Heart left ventricle (tissue), 16 donors: Measurements from ENCODE around the gene PCCA. TPM values are rescaled to one million over a fixed set of nuclear protein-coding genes. Genes with fewer than 3 reads are reported as not detected.

ENCODE experiments used
- ATAC-seq, 4 donors: fragments of 200-7000 bp; cut with Tn5 transposase; one replicate each; pipeline ENCODE4 v1.9.1; 2020 to 2022; ENCODE audit warnings: moderate library complexity in 4 of 4, mild to moderate bottlenecking in 3 of 4, moderate number of reproducible peaks in 1 of 4
- DNase-seq, 5 donors: peaks; one replicate each; pipeline ENCODE4 v3.0.0-alpha.2; 2020
- H3K27ac ChIP-seq, 12 donors: fragments of 200-600 bp; sonication (generic) in 4 of 12; one replicate each; pipeline versions ENCODE4 v1.5.0 to v1.8.0; 2016 to 2022; ENCODE audit warnings: mild to moderate bottlenecking in 2 of 12
- H3K27me3 ChIP-seq, 9 donors: fragments of 200-600 bp; sonication (generic) in 2 of 9; one replicate each; pipeline versions ENCODE4 v1.5.1 to v1.8.0; 2016 to 2022; ENCODE audit warnings: mild to moderate bottlenecking in 3 of 9
- H3K36me3 ChIP-seq, 9 donors: fragments of 200-600 bp; sonication (generic) in 2 of 9; one replicate each; pipeline versions ENCODE4 v1.5.0 to v1.8.0; 2018 to 2022; ENCODE audit warnings: mild to moderate bottlenecking in 2 of 9
- H3K4me1 ChIP-seq, 12 donors: fragments of 200-600 bp; sonication (generic) in 4 of 12; one replicate each; pipeline versions ENCODE4 v1.5.0 to v1.8.0; 2016 to 2022; ENCODE audit warnings: mild to moderate bottlenecking in 3 of 12
- H3K4me3 ChIP-seq, 12 donors: fragments of 200-600 bp; sonication (generic) in 4 of 12; one replicate each; pipeline versions ENCODE4 v1.5.0 to v1.8.0; 2017 to 2022; ENCODE audit warnings: mild to moderate bottlenecking in 9 of 12, moderate library complexity in 4 of 12
- H3K9me3 ChIP-seq, 12 donors: fragments of 200-600 bp; sonication (generic) in 4 of 12; one replicate each; pipeline versions ENCODE4 v1.5.0 to v1.8.0; 2016 to 2022; ENCODE audit warnings: mild to moderate bottlenecking in 1 of 12
- POLR2A ChIP-seq, 2 donors: fragments of 450-650 bp; IDR thresholded peaks; one replicate each; pipeline ENCODE4 v1.6.1; 2017; ENCODE audit warnings: antibody characterized with exemption in 2 of 2, mild to moderate bottlenecking in 2 of 2, moderate library complexity in 2 of 2
- WGBS, 4 donors: extraction: QIAGEN DNeasy Blood & Tissue Kit in 2 of 4; methylation state at CpG; one replicate each; pipeline versions ENCODE4 v1.1.5 to v1.1.7; 2013 to 2018; 5-methylcytosine and 5-hydroxymethylcytosine counted together
- intact Hi-C, 10 donors: fragments of 100-400 bp; cut with DNase I; formaldehyde crosslinking; loops; one replicate each; pipeline versions ENCODE4 v1.11.1 to v1.14.2; 2022
- polyA plus RNA-seq, 2 donors: library from polyadenylated mRNA; stranded (reverse); fragments of 200-250 nt; gene quantifications; one replicate each; pipeline ENCODE4 v1.2.3, GENCODE V29; 2013
- total RNA-seq, 9 donors: library from RNA; depleted of rRNA in 2 of 9; stranded (reverse); fragments of >200 nt in 2 of 9; fragmentation: NEBNext Ultra II Directional in 3 of 9; extraction: Animal tissue kit (Norgen Biotek cat#: 25700) in 3 of 9; gene quantifications; one replicate each; pipeline versions ENCODE4 v1.1.0 to v1.2.4, GENCODE V29; 2016 to 2023
- TF ChIP-seq, protein P1 (sequence below), 12 donors: fragments of 200-600 bp; sonication (generic) in 4 of 12; IDR thresholded peaks; one replicate each; pipeline versions ENCODE4 v1.5.0 to v1.8.0; 2018 to 2022; ENCODE audit warnings: antibody characterized with exemption in 12 of 12, mild to moderate bottlenecking in 5 of 12
- donor health status: ischemic (EF 13 %, LVEDD 7.1; RV severe dilation, severe dysfunction).
- donor health status: healthy with polysubstance abuse.
- donor health status: DM: no; HTN: yes; CAD: no.
- donor health status: DM: no; HTN: no; CAD: no.
- donor health status: ischemic (EF 25% LVEDD 6.9; RV normal size, moderate dysfunction).
- donor health status: ischemic (EF 25% LVEDD 5.7; RV mildly dilated, moderate dysfunction).
- donor health status: healthy.
- donor health status: DM: yes; HTN: yes; CAD: no.
- donor health status: ischemic (EF 35%, LVEDD 5.7; RV mildly dilated, moderate dysfunction).
- donor health status: nonischemic (EF 11% LVEDD 7.7; RV severe dilation, severe dysfunction).
- donor health status: DM: yes; HTN: yes; CAD: no.
- donor health status: PGD.
- donor health status: ischemic (EF 29% LVEDD 5.4; RV normal size, mild dysfunction).
- donor health status: nonischemic (EF 23%, LVEDD 6.1; RV moderate dilation, normal function).

PCCA gene
- total and polyA plus RNA-seq, 11 donors, result 25.6 to 67.0 (median 40.9) TPM

DNA sequence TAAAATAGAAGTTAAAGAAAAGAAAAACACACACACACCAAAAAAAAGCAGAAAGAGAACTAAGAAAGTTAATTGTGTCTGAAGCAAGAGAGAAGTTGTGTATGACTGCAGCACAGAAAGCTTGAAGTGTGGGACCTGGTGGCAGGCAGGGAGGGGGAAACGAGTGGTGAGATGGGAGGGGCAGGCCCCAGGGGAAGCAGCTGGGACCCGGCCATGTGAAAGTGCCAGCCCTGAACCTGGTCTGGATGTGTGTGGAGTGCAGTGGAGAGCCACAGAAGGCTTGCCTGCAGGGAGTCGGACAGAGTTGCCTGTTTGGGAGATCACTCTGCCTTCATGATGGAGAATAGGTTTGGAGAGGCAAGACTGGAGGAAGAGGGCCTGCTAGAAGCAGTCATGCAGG is 300.7 kb downstream of the PCCA start:
- H3K27me3 ChIP-seq, result no peaks in the 10 kb centered on the region
- no peak overlapping the region for H3K27ac ChIP-seq
- peaks cover 0 to 10% (median 2%) of the 10 kb centered on the region in 9 donors for H3K36me3 ChIP-seq
- peaks cover 0 to 24% (median 4%) of the 10 kb centered on the region in 12 donors for H3K4me1 ChIP-seq
- TF ChIP-seq POLR2A (IDR thresholded peaks at IDR 0.05), result no peak
- TF ChIP-seq, protein P1, sequence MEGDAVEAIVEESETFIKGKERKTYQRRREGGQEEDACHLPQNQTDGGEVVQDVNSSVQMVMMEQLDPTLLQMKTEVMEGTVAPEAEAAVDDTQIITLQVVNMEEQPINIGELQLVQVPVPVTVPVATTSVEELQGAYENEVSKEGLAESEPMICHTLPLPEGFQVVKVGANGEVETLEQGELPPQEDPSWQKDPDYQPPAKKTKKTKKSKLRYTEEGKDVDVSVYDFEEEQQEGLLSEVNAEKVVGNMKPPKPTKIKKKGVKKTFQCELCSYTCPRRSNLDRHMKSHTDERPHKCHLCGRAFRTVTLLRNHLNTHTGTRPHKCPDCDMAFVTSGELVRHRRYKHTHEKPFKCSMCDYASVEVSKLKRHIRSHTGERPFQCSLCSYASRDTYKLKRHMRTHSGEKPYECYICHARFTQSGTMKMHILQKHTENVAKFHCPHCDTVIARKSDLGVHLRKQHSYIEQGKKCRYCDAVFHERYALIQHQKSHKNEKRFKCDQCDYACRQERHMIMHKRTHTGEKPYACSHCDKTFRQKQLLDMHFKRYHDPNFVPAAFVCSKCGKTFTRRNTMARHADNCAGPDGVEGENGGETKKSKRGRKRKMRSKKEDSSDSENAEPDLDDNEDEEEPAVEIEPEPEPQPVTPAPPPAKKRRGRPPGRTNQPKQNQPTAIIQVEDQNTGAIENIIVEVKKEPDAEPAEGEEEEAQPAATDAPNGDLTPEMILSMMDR (IDR thresholded peaks at IDR 0.05), result no peak
- H3K4me3 ChIP-seq, result no peak overlapping the region
- DNase-seq (no peak), ATAC-seq (no peak)
- H3K9me3 ChIP-seq, result no peaks in the 10 kb centered on the region
- 79 to 88% (median 84%) methylated on average over 3 of the region's 3 CpGs for WGBS, 4 donors
- intact Hi-C loops, result no loop called here

DNA sequence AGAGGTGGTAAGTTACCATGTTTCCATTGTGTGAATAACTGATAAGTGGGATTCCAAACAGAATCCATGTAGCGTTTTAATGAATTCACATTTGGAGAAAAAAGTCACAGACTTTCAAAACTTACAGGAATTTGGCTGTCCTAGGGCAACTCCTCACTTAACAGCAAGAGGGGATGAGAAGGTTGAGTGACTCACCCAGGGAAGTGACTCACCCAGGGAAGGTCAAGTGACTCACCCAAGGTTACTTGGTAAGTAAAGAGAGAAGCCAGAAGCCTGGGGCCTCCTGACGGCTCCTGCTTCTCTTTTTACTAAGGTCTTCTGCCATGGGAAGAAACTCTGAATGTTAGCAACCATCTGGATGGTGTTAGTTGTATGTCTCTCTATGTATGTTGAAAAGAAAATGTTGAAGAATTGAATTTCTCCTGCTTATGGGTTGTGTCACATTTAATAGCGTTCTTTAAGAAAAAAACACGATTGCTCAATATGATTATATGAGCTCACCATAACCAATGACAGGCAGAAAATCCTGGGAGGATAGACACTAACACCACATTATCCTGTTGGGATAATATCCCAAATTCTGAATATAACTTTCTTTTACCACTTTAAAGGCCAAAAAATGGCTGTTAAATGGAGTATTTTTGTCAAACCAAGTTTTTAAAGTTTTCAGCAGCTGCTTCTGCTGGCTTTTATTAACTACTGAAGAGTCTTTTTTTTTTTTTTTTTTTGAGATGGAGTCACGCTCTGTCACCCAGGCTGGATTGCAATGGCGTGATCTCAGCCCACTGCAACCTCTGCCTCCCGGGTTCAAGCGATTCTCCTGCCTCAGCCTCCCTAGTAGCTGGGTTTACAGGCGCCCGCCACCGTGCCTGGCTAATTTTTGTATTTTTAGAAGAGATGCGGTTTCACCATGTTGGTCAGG is 304.1 kb downstream of the PCCA start:
- H3K36me3 ChIP-seq, result no peaks in the 10 kb centered on the region
- H3K27ac ChIP-seq, result peak overlapping the region in 11 of 12 donors; percentile 28 to 83 (median 58)
- DNase-seq, result peak in 4 of 5 donors; percentile 60 to 85 (median 66)
- H3K4me1 ChIP-seq, result peaks cover 0 to 24% (median 4%) of the 10 kb centered on the region in 12 donors
- no peak overlapping the region for H3K4me3 ChIP-seq
- WGBS, 4 donors, result 80 to 86% (median 83%) methylated on average over 12 of the region's 12 CpGs
- TF ChIP-seq POLR2A (IDR thresholded peaks at IDR 0.05), result no peak
- TF ChIP-seq, protein P1 (IDR thresholded peaks at IDR 0.05), result no peak
- peak; percentile 90 to 99 (median 98) for ATAC-seq
- intact Hi-C loops, result no loop called here
- H3K27me3 ChIP-seq, result no peaks in the 10 kb centered on the region
- H3K9me3 ChIP-seq, result no peaks in the 10 kb centered on the region

DNA sequence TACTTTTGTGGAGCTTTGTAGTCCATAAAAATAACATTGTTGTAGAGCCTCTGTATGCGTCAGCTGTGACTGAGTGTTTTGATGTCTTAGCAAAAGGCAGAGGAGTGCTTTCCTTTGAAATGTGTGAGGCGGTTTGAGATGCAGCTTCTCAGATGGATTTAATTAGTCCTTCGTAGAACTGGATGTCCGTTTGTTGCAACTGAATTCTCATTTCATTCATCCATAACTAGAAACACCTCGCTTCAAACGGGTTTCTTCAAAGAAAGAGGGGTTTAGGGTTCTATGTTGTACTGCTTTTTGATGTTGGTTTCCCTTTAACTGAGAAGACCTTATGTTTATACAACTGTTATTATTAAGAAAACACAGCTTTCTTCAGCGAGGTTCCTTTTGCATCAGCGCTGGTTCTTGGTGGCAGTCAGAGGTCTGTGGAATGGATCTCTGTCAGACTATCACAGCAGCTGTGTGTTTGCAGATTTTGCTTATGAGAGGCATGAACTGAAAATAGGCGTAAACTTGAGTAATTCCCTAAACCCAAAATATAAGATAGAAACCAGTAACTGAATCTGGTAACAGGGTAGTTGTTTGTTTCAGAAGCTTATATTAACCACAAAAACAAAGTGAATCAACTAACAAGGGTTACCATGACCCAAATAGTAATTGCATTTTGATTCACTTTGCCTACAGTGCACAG is 305.3 kb downstream of the PCCA start:
- TF ChIP-seq, protein P1 (IDR thresholded peaks at IDR 0.05), result no peak
- no peak for TF ChIP-seq POLR2A (IDR thresholded peaks at IDR 0.05)
- H3K4me1 ChIP-seq, result peaks cover 0 to 24% (median 4%) of the 10 kb centered on the region in 12 donors
- WGBS, 4 donors, result 78 to 87% (median 81%) methylated on average over 9 of the region's 9 CpGs
- H3K9me3 ChIP-seq, result no peaks in the 10 kb centered on the region
- H3K4me3 ChIP-seq, result no peak overlapping the region
- intact Hi-C loops, result no loop called here
- H3K36me3 ChIP-seq, result no peaks in the 10 kb centered on the region
- ATAC-seq (peak in 2 of 4 donors; percentile 27 to 63), DNase-seq (no peak)
- no peaks in the 10 kb centered on the region for H3K27me3 ChIP-seq
- peak overlapping the region in 10 of 12 donors; percentile 28 to 83 (median 56) for H3K27ac ChIP-seq
